Neuronal stem cell (in vitro differentiated cells): Measurements from ENCODE around the gene RAP1A.
"Not testable (repeated sequence)": the region's sequence is repeated elsewhere in the genome, so short reads cannot be mapped to it uniquely, and the experiment has no call there.

Experiments used
- DNase-seq: peaks from one replicate; pipeline ENCODE4 v3.0.0-alpha.2; 2013; ENCODE audit warnings: low spot score
- H2AFZ ChIP-seq: one replicate; pipeline ENCODE4 v1.6.1; 2013; ENCODE audit warnings: mild to moderate bottlenecking, low read length, inconsistent platforms
- H2AK5ac ChIP-seq: 2 replicates; pipeline ENCODE4 v1.6.1; 2013; ENCODE audit warnings: low read depth, mild to moderate bottlenecking, inconsistent platforms, low read length, moderate library complexity, mixed read lengths
- H2BK120ac ChIP-seq: 2 replicates; pipeline ENCODE4 v1.6.1; 2013; ENCODE audit warnings: low read depth, mild to moderate bottlenecking, inconsistent platforms, low read length, moderate library complexity, mixed read lengths
- H2BK12ac ChIP-seq: one replicate; pipeline ENCODE4 v1.6.1; 2013; ENCODE audit warnings: low read length, inconsistent platforms
- H2BK15ac ChIP-seq: 2 replicates; pipeline ENCODE4 v1.6.1; 2013; ENCODE audit warnings: mild to moderate bottlenecking, low read length, inconsistent platforms, mixed read lengths
- H2BK5ac ChIP-seq: one replicate; pipeline ENCODE4 v1.6.1; 2013; ENCODE audit warnings: inconsistent platforms, mild to moderate bottlenecking, low read length, moderate library complexity
- H3K14ac ChIP-seq: one replicate; pipeline ENCODE4 v1.6.1; 2013; ENCODE audit warnings: low read length, inconsistent platforms
- H3K18ac ChIP-seq: 2 replicates; pipeline ENCODE4 v1.6.1; 2013; ENCODE audit warnings: low read length, inconsistent platforms
- H3K23ac ChIP-seq: 2 replicates; pipeline ENCODE4 v1.6.1; 2013; ENCODE audit warnings: low read depth, mild to moderate bottlenecking, mixed read lengths, low read length, inconsistent platforms; ENCODE audit not compliant: poor library complexity
- H3K27ac ChIP-seq: replicated peaks from 3 replicates; pipeline ENCODE4 v1.5.1; 2013; ENCODE audit warnings: low read length, inconsistent platforms
- H3K27me3 ChIP-seq, 3 experiments: 2 replicates each; pipeline ENCODE4 v1.6.1; 2013; ENCODE audit warnings: low read length in 3 of 3, mild to moderate bottlenecking in 2 of 3, inconsistent platforms in 1 of 3, low read depth in 1 of 3, mixed read lengths in 1 of 3, moderate library complexity in 1 of 3; ENCODE audit not compliant: control insufficient read depth in 3 of 3, insufficient read depth in 3 of 3
- H3K36me3 ChIP-seq, 2 donors: replicated peaks in 1 of 2; 2 replicates each; pipeline ENCODE4 v1.6.1; 2013; ENCODE audit warnings: low read length in 2 of 2; ENCODE audit not compliant: control insufficient read depth in 2 of 2, insufficient read depth in 2 of 2
- H3K4ac ChIP-seq: 2 replicates; pipeline ENCODE4 v1.6.1; 2013; ENCODE audit warnings: inconsistent platforms, mild to moderate bottlenecking, low read length, moderate library complexity
- H3K4me1 ChIP-seq, 2 donors: 1 replicate in 1 of 2; 2 replicates in 1 of 2; pipeline ENCODE4 v1.6.1; 2013; ENCODE audit warnings: low read length in 2 of 2, low read depth in 1 of 2; ENCODE audit not compliant: control insufficient read depth in 2 of 2, insufficient read depth in 1 of 2
- H3K4me2 ChIP-seq: one replicate; pipeline ENCODE4 v1.6.1; 2013; ENCODE audit warnings: mild to moderate bottlenecking, low read length, inconsistent platforms; ENCODE audit not compliant: insufficient read depth, poor library complexity, severe bottlenecking
- H3K4me3 ChIP-seq, 2 donors: 2 replicates each; pipeline ENCODE4 v1.5.1; 2013; ENCODE audit warnings: low read length in 2 of 2, mild to moderate bottlenecking in 2 of 2, inconsistent platforms in 1 of 2, moderate library complexity in 1 of 2
- H3K79me1 ChIP-seq: one replicate; pipeline ENCODE4 v1.6.1; 2013; ENCODE audit warnings: low read depth, mild to moderate bottlenecking, inconsistent platforms, low read length, moderate library complexity
- H3K9ac ChIP-seq: one replicate; pipeline ENCODE4 v1.6.1; 2013; ENCODE audit warnings: mild to moderate bottlenecking, low read depth, low read length, inconsistent platforms; ENCODE audit not compliant: poor library complexity
- H3K9me3 ChIP-seq, 2 donors: replicated peaks in 1 of 2; 2 replicates each; pipeline versions ENCODE3 to v1.6.1; 2013; ENCODE audit warnings: low read length in 2 of 2, mild to moderate bottlenecking in 2 of 2, inconsistent platforms in 1 of 2, low read depth in 1 of 2, mixed read lengths in 1 of 2, moderate library complexity in 1 of 2; ENCODE audit not compliant: control insufficient read depth in 2 of 2, insufficient read depth in 1 of 2
- H4K8ac ChIP-seq: one replicate; pipeline ENCODE4 v1.6.1; 2013; ENCODE audit warnings: low read depth, mild to moderate bottlenecking, inconsistent platforms, low read length, moderate library complexity
- H4K91ac ChIP-seq: one replicate; pipeline ENCODE4 v1.6.1; 2013; ENCODE audit warnings: low read length, low read depth, mild to moderate bottlenecking, inconsistent platforms; ENCODE audit not compliant: poor library complexity
- WGBS, 2 donors: extraction: QIAGEN DNeasy Blood & Tissue Kit; methylation state at CpG; one replicate each; pipeline ENCODE4 v1.1.7; 2013; ENCODE audit warnings: missing lambda C conversion rate in 2 of 2, mixed read lengths in 1 of 2; ENCODE audit not compliant: insufficient read length in 2 of 2, insufficient replicate concordance in 1 of 2; ENCODE audit errors: extremely low coverage in 2 of 2; 5-methylcytosine and 5-hydroxymethylcytosine counted together

RAP1A gene

GRCh38 chr1:111605576-111605975, 14.0 kb upstream of the RAP1A start:
- no peaks in the 10 kb centered on the region for H3K4me1 ChIP-seq
- H2BK120ac ChIP-seq: no peak overlapping the region
- H2AFZ ChIP-seq: no peak overlapping the region
- H3K23ac ChIP-seq: no peak overlapping the region
- H3K9me3 ChIP-seq: no peaks in the 10 kb centered on the region
- H2BK12ac ChIP-seq: no peak overlapping the region
- no peak overlapping the region for H3K27ac ChIP-seq
- H3K79me1 ChIP-seq: no peaks in the 10 kb centered on the region
- H4K91ac ChIP-seq: no peak overlapping the region
- H2BK15ac ChIP-seq: no peak overlapping the region
- peaks cover 0 to 13% (median 0%) of the 10 kb centered on the region in 3 experiments for H3K27me3 ChIP-seq
- no peak overlapping the region for H2BK5ac ChIP-seq
- H3K14ac ChIP-seq: no peak overlapping the region
- no peak overlapping the region for H3K4me3 ChIP-seq
- H3K36me3 ChIP-seq: no peaks in the 10 kb centered on the region
- no peak overlapping the region for H3K4ac ChIP-seq
- DNase-seq: no peak
- no peak overlapping the region for H3K4me2 ChIP-seq
- no peak overlapping the region for H2AK5ac ChIP-seq
- no peak overlapping the region for H3K9ac ChIP-seq
- no peak overlapping the region for H4K8ac ChIP-seq
- no peak overlapping the region for H3K18ac ChIP-seq

GRCh38 chr1:111606457-111607215, 13.0 kb upstream of the RAP1A start:
- not testable (repeated sequence) for H3K4me2 ChIP-seq, H4K8ac ChIP-seq, H2BK5ac ChIP-seq, H3K27ac ChIP-seq, H3K14ac ChIP-seq, H2BK120ac ChIP-seq, H3K9me3 ChIP-seq, H3K9ac ChIP-seq, H2AK5ac ChIP-seq, H3K79me1 ChIP-seq, H3K36me3 ChIP-seq, H3K4me1 ChIP-seq, H2AFZ ChIP-seq, H3K4ac ChIP-seq, H2BK15ac ChIP-seq, H3K23ac ChIP-seq, H3K18ac ChIP-seq, DNase-seq, H2BK12ac ChIP-seq, H3K4me3 ChIP-seq, H4K91ac ChIP-seq
- peaks cover 0 to 13% (median 0%) of the 10 kb centered on the region in 3 experiments for H3K27me3 ChIP-seq
- no CpG with 5 or more reads among the region's 8 CpGs for WGBS, 2 donors

- no CpG with 5 or more reads among the region's 24 CpGs for WGBS, 2 donors
- H4K91ac ChIP-seq, H3K14ac ChIP-seq, H2AFZ ChIP-seq, H3K36me3 ChIP-seq, H3K4me1 ChIP-seq, H2AK5ac ChIP-seq, H2BK12ac ChIP-seq, DNase-seq, H2BK5ac ChIP-seq, H3K9ac ChIP-seq, H2BK15ac ChIP-seq, H3K79me1 ChIP-seq, H3K4ac ChIP-seq, H2BK120ac ChIP-seq, H3K27me3 ChIP-seq, H3K4me2 ChIP-seq, H3K23ac ChIP-seq, H3K9me3 ChIP-seq, H3K18ac ChIP-seq, H4K8ac ChIP-seq, H3K27ac ChIP-seq, H3K4me3 ChIP-seq: not testable (repeated sequence)
These were observed 11.1 kb upstream of the RAP1A start for GRCh38 chr1:111608528-111608927.

- no peaks in the 10 kb centered on the region for H3K4me1 ChIP-seq
- H2BK15ac ChIP-seq: no peak overlapping the region
- DNase-seq: no peak
- no peaks in the 10 kb centered on the region for H3K27me3 ChIP-seq
- no peak overlapping the region for H2BK120ac ChIP-seq
- H3K4me3 ChIP-seq: no peak overlapping the region
- no peak overlapping the region for H2AK5ac ChIP-seq
- no peak overlapping the region for H3K9ac ChIP-seq
- H3K36me3 ChIP-seq: no peaks in the 10 kb centered on the region
- H4K8ac ChIP-seq: no peak overlapping the region
- H4K91ac ChIP-seq: no peak overlapping the region
- no peak overlapping the region for H3K23ac ChIP-seq
- H2AFZ ChIP-seq: no peak overlapping the region
- no peak overlapping the region for H3K27ac ChIP-seq
- H3K4ac ChIP-seq: no peak overlapping the region
- no peak overlapping the region for H3K18ac ChIP-seq
- H3K14ac ChIP-seq: no peak overlapping the region
- no peak overlapping the region for H2BK12ac ChIP-seq
- no peak overlapping the region for H3K4me2 ChIP-seq
- H3K79me1 ChIP-seq: no peaks in the 10 kb centered on the region
- no peak overlapping the region for H2BK5ac ChIP-seq
- H3K9me3 ChIP-seq: no peaks in the 10 kb centered on the region
- no CpG with 5 or more reads among the region's 2 CpGs for WGBS, 2 donors
These were observed 7.6 kb upstream of the RAP1A start for GRCh38 chr1:111611986-111612385.
